Keratinocyte (primary cell): ENCODE data around the gene REPS1. TPM values are rescaled to one million over a fixed set of nuclear protein-coding genes. Genes with fewer than 3 reads are reported as not detected.
"Not testable (repeated sequence)": the region's sequence is repeated elsewhere in the genome, so short reads cannot be mapped to it uniquely, and the experiment has no call there.

Source experiments
- DNase-seq: peaks from one replicate; pipeline ENCODE4 v3.0.0-alpha.2; 2011; ENCODE audit warnings: low read depth, missing footprints, low spot score
- FAIRE-seq: peaks from 2 replicates; lab custom pipeline; 2011; peaks lifted over from hg19 to GRCh38; lab: Jason Lieb, UNC
- H2AFZ ChIP-seq: 2 replicates; pipeline ENCODE4 v1.6.0; 2012; ENCODE audit warnings: low read length, control low read depth, inconsistent platforms; ENCODE audit not compliant: control insufficient read depth
- H3K27ac ChIP-seq: 2 replicates; pipeline ENCODE4 v1.5.1; 2011; ENCODE audit warnings: low read length; ENCODE audit not compliant: control insufficient read depth, insufficient read depth
- H3K27me3 ChIP-seq: 3 replicates; pipeline ENCODE4 v1.6.0; 2011; ENCODE audit warnings: low read length; ENCODE audit not compliant: control insufficient read depth, insufficient read depth; ENCODE audit errors: extremely low read depth
- H3K36me3 ChIP-seq, 2 experiments: 2 replicates in 1 of 2; 3 replicates in 1 of 2; pipeline ENCODE4 v1.5.1; 2011; ENCODE audit warnings: low read length in 2 of 2, mild to moderate bottlenecking in 1 of 2; ENCODE audit not compliant: control insufficient read depth in 2 of 2, insufficient read depth in 2 of 2; ENCODE audit errors: extremely low read depth in 1 of 2
- H3K4me1 ChIP-seq: 3 replicates; pipeline ENCODE4 v1.5.1; 2011; ENCODE audit warnings: low read length; ENCODE audit not compliant: control insufficient read depth, insufficient read depth; ENCODE audit errors: extremely low read depth
- H3K4me2 ChIP-seq: 3 replicates; pipeline ENCODE4 v1.6.0; 2011; ENCODE audit warnings: low read depth, low read length; ENCODE audit not compliant: control insufficient read depth, insufficient read depth; ENCODE audit errors: extremely low read depth
- H3K4me3 ChIP-seq, 3 experiments: fragments of 200-600 bp in 1 of 3; sonication (generic) in 1 of 3; 2 replicates in 2 of 3; 3 replicates in 1 of 3; pipeline ENCODE4 v1.5.1; 2011 to 2016; ENCODE audit warnings: low read length in 3 of 3, mild to moderate bottlenecking in 3 of 3, control low read depth in 2 of 3, inconsistent platforms in 1 of 3, low read depth in 1 of 3, mixed read lengths in 1 of 3, mixed run types in 1 of 3, moderate library complexity in 1 of 3; ENCODE audit not compliant: control insufficient read depth in 2 of 3, insufficient read depth in 2 of 3; ENCODE audit errors: extremely low read depth in 1 of 3
- H3K79me2 ChIP-seq: 2 replicates; pipeline ENCODE4 v1.6.0; 2012; ENCODE audit warnings: low read length; ENCODE audit not compliant: control insufficient read depth, insufficient read depth
- H3K9ac ChIP-seq: 3 replicates; pipeline ENCODE4 v1.6.0; 2011; ENCODE audit warnings: low read length; ENCODE audit not compliant: control insufficient read depth, insufficient read depth; ENCODE audit errors: extremely low read depth
- H3K9me1 ChIP-seq: 3 replicates; pipeline ENCODE4 v1.6.0; 2011; ENCODE audit warnings: low read length; ENCODE audit not compliant: control insufficient read depth, insufficient read depth; ENCODE audit errors: extremely low read depth
- H3K9me3 ChIP-seq: 2 replicates; pipeline ENCODE4 v1.5.1; 2012; ENCODE audit warnings: low read depth, low read length; ENCODE audit not compliant: control insufficient read depth
- H4K20me1 ChIP-seq: 3 replicates; pipeline ENCODE4 v1.6.0; 2011; ENCODE audit warnings: low read length; ENCODE audit not compliant: control insufficient read depth, insufficient read depth; ENCODE audit errors: extremely low read depth
- CTCF ChIP-seq, 3 experiments: IDR thresholded peaks in 1 of 3; conservative IDR thresholded peaks in 1 of 3; optimal IDR thresholded peaks in 1 of 3; 2 replicates in 2 of 3; 3 replicates in 1 of 3; pipeline versions ENCODE3 to v1.5.1; 2011; ENCODE audit warnings: low read length in 3 of 3, mild to moderate bottlenecking in 3 of 3, moderate library complexity in 2 of 3, control low read depth in 1 of 3, inconsistent platforms in 1 of 3; ENCODE audit not compliant: insufficient read depth in 2 of 3; ENCODE audit errors: extremely low read depth in 1 of 3
- EZH2 ChIP-seq: IDR thresholded peaks from one replicate; pipeline ENCODE4 v1.6.1; 2012; ENCODE audit warnings: inconsistent platforms, mild to moderate bottlenecking, low read length, moderate library complexity
- dilution Hi-C: fragments of 300-500 bp; cut with MboI; formaldehyde crosslinking; loops from one replicate; pipeline ENCODE4 v1.7.0; 2020; ENCODE audit warnings: low sequenced_read_pairs; ENCODE audit not compliant: extremely low pct_ligation_motif_present
- polyA plus RNA-seq, 5 experiments: library from polyadenylated mRNA; depleted of rRNA in 3 of 5; stranded (reverse) in 3 of 5; stranded (forward) in 1 of 5; unstranded in 1 of 5; fragments of >200 nt; gene quantifications; 1 replicate in 1 of 5; 2 replicates in 3 of 5; 3 replicates in 1 of 5; pipeline versions ENCODE4 v1.2.1 to v1.2.3, GENCODE V29; 2011 to 2012; ENCODE audit warnings: missing spikeins in 2 of 5, low read depth in 1 of 5, low replicate concordance in 1 of 5

REPS1 gene
- polyA plus RNA-seq, 1 donor (not counting 4 experiments of a cell fraction or from before 2014, with no cell fraction given), result 61.3 TPM

DNA sequence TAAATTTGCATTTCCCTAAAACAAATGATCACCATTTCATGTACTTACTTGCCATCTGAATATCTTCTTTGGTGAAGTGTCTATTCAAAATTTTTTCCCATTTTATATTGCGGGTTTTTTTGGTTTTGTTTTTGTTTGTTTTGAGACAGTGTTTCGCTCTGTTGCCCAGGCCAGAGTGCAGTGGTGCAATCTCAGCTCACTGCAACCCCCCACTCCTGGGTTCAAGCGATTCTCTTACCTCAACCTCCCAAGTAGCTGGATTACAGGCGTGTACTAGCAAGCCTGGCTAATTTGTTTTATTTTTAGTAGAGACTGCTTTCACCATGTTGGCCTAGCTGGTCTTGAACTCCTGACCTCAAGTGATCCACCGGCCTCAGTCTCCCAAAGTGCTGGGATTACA is 9.1 kb upstream of the REPS1 start:
- Histone ChIP-seq H2AFZ (no peak overlapping the region), H3K36me3 (no peaks in the 10 kb centered on the region), H3K9me1 (no peaks in the 10 kb centered on the region), H4K20me1 (no peaks in the 10 kb centered on the region), H3K27me3 (no peaks in the 10 kb centered on the region), H3K4me3 (no peak overlapping the region), H3K9ac (no peak overlapping the region), H3K4me1 (no peaks in the 10 kb centered on the region), H3K4me2 (no peak overlapping the region), H3K9me3 (no peaks in the 10 kb centered on the region), H3K79me2 (no peaks in the 10 kb centered on the region), H3K27ac (no peak overlapping the region)
- FAIRE-seq (no peak), DNase-seq (no peak)
- dilution Hi-C loops, result no loop called here
- TF ChIP-seq CTCF (optimal IDR thresholded peaks at IDR 0.05 in 1 of 3, IDR thresholded peaks at IDR 0.05 in 1 of 3, conservative IDR thresholded peaks at IDR 0.05 in 1 of 3; ENCODE audit: extremely low read depth in 1 of 3, insufficient read depth in 2 of 3, low read length in 3 of 3) (no peak), EZH2 (no peak)

- H2AFZ ChIP-seq, result no peak overlapping the region
- DNase-seq (no peak), FAIRE-seq (no peak)
- dilution Hi-C loops, result no loop called here
- H3K36me3 ChIP-seq, result no peaks in the 10 kb centered on the region
- H3K4me3 ChIP-seq, result no peak overlapping the region
- no peaks in the 10 kb centered on the region for H3K79me2 ChIP-seq
- no peaks in the 10 kb centered on the region for H4K20me1 ChIP-seq
- no peaks in the 10 kb centered on the region for H3K9me3 ChIP-seq
- H3K4me2 ChIP-seq, result no peak overlapping the region
- H3K4me1 ChIP-seq, result no peaks in the 10 kb centered on the region
- TF ChIP-seq EZH2 (no peak), CTCF (optimal IDR thresholded peaks at IDR 0.05 in 1 of 3, IDR thresholded peaks at IDR 0.05 in 1 of 3, conservative IDR thresholded peaks at IDR 0.05 in 1 of 3; ENCODE audit: extremely low read depth in 1 of 3, insufficient read depth in 2 of 3, low read length in 3 of 3) (no peak)
- no peaks in the 10 kb centered on the region for H3K9me1 ChIP-seq
- no peak overlapping the region for H3K27ac ChIP-seq
- no peaks in the 10 kb centered on the region for H3K27me3 ChIP-seq
- H3K9ac ChIP-seq, result no peak overlapping the region
Measured at GRCh38 chr6:138996524-138996923, 8.5 kb upstream of the REPS1 start.

- H2AFZ ChIP-seq, H3K27ac ChIP-seq, DNase-seq, dilution Hi-C loops, H3K4me2 ChIP-seq, H3K79me2 ChIP-seq, H3K9ac ChIP-seq, H3K4me1 ChIP-seq, H3K9me3 ChIP-seq, H4K20me1 ChIP-seq, H3K4me3 ChIP-seq, FAIRE-seq, H3K9me1 ChIP-seq, H3K27me3 ChIP-seq, H3K36me3 ChIP-seq: not testable (repeated sequence)
Measured at GRCh38 chr6:138993410-138993809, 5.4 kb upstream of the REPS1 start.

DNA sequence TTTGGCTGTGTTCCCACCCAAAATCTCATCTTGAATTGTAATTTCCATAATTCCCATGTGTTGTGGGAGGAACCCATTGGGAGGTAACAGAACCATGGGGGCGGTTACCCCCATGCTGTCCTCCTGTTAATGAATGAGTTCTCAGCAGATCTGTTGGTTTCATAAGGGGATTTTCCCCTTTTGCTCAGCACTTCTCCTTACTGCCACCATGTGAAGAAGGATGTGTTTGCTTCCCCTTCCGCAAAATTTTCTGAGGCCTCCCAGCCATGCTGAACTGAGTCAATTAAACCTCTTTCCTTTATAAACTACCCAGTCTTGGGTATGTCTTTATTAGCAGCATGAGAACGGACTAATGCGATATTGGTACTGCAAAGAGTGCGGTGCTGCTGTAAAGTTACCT is 4.9 kb upstream of the REPS1 start:
- H3K4me1 ChIP-seq, H3K4me2 ChIP-seq, H3K27me3 ChIP-seq, H3K27ac ChIP-seq, H3K4me3 ChIP-seq, H3K36me3 ChIP-seq, DNase-seq, H3K9me1 ChIP-seq, H4K20me1 ChIP-seq, dilution Hi-C loops, H3K9ac ChIP-seq, H3K79me2 ChIP-seq, H3K9me3 ChIP-seq, H2AFZ ChIP-seq, FAIRE-seq: not testable (repeated sequence)
